D341Med (cell line): Measurements from ENCODE around the gene IQSEC1.
A peak's percentile ranks its signal among the peaks of the same experiment; 100 is the strongest.

Source experiments
- DNase-seq: peaks from one replicate; pipeline ENCODE4 v3.0.0; 2012; ENCODE audit warnings: low spot score

The IQSEC1 gene

GRCh38 chr3:13106308-13107001 is 33.2 kb upstream of the IQSEC1 start:
- no peak for DNase-seq

DNA sequence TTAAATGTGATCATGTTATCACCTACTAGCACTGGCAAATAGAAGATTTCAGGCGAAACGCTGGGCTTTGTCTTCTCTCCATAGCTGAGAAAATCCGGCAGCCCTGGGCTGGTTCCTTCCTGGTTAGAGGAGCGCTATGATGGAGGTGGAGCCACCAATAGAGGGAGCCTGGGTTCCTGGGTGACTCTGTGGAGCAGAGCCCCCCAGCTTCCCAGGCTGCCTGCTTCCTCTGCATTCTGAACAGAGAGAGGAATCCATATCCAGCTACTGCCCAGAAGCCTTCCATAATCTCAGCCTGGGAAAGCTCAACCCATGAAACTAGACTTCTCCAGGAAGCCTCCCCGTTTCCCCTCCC is 32.6 kb upstream of the IQSEC1 start:
- peak; percentile 62 for DNase-seq

- no peak for DNase-seq
Measured at GRCh38 chr3:13105181-13105895, 32.1 kb upstream of the IQSEC1 start.

DNA sequence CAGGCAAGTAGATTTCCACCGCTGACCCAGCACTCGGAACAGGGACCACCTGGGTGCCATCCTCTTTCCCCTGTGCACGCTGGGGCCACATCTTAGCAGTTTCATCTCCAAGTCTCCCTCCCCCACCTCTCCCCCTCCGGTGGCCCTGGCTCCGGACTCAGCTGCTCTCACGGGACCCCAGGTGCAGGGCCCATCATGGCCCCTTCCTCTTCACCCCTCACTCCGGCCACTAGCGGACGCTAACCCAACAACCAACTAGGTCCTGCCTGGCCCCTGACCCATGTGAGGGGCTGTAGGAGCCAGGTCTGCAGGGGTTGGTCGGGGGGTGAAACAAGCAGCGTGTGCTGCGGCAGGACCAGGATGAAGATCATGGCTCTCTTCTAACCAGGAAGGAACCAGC is 31.3 kb upstream of the IQSEC1 start:
- DNase-seq: no peak

GRCh38 chr3:13103416-13104058 is 30.3 kb upstream of the IQSEC1 start:
- DNase-seq: no peak

GRCh38 chr3:13102386-13103345 is 29.4 kb upstream of the IQSEC1 start:
- DNase-seq: no peak

- no peak for DNase-seq
Measured at GRCh38 chr3:13099707-13100106, 26.5 kb upstream of the IQSEC1 start.

GRCh38 chr3:13098192-13098988 is 25.2 kb upstream of the IQSEC1 start:
- DNase-seq: no peak

DNA sequence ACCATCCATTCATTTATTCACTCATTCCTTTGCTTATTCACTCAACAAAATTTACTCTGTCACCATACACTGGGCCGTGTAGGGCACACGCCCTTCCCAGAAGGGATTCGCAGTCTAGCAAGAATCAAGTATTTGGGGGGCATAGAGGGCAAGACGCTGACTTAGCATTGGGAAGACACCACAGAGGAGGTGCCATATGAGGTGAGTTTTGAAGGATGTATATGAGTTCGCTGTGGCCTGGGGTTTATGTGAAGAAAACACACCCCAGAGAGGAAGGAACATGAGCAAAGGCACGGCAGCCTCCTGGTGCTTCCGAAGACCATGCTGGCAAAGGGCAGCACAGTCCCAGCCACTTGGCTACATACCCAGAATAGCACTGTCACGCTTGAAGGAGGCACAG is 23.1 kb upstream of the IQSEC1 start:
- no peak for DNase-seq

- peak; percentile 74 for DNase-seq
Measured at GRCh38 chr3:13095408-13095937, 22.2 kb upstream of the IQSEC1 start.

- no peak for DNase-seq
Measured at GRCh38 chr3:13093687-13094086, 20.5 kb upstream of the IQSEC1 start.

- no peak for DNase-seq
Measured at GRCh38 chr3:13092621-13093617, 19.7 kb upstream of the IQSEC1 start.

DNA sequence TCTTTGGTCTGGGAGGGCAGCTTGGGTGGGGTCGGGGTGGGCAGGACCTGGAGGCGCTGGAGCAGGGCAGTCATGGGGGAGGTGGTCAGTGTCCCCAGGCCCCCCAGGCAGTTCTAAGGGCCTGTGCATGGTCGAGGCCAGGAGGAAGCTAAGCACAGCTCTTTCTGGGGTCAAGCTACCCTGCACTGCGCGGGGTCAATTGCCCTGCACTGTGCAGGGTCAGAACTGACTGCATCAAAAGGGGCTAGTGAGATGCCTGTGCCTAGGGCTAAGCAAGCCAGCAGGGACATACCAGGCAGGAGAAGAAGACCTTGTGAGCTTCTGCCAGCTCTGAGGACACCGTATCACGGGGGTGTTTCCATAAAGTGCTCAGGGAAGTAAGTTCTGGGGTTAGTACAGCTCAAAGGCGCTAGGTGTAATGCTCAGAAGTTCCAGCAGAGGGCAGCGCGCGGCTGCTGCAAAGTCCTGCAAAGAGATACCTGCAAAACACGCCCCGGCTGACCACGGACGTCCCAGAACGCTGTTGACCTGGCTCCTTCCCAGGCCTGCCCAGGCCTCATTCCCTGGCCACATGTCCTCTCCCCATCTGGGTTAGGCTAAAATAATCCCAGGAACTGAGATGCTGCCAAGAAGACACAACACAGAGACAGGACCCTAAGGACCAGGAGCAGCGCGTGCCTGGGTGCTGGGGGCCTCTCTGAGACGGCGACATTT is 18.8 kb upstream of the IQSEC1 start:
- DNase-seq: peak; percentile 79

- DNase-seq: peak; percentile 71
Measured at GRCh38 chr3:13088028-13089006, 15.1 kb upstream of the IQSEC1 start.

DNA sequence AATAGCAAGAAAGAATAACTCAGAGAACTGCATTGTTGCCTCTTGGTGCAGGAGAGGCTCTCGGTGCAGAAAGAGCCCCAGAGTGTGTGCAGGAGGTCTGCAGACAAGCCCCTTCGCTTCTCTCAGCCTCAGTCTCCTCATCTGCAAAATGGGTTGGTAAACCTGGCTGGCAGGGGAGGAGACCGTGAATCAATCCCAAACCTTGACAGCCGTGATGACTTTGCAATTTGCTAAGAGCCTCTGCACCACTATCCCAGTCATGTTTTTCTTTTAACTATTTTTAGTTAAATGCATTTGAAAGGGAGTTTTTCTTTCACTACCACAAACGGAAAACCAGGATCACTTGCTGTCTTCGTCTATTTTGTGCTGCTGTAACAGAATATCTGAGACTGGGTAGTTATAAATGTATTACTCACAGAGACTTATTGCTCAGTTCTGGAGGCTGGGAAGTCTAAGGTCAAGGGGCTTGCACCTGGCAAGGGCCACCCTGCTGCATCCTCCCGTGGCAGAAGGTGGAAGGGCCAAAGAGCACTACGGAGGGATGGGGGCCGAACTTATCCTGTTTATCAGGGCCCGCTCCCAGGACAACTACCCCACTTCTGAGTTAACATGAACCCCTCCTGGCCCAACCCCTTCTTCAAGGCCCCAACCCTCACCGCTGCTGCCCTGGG is 14.2 kb upstream of the IQSEC1 start:
- DNase-seq: no peak

- no peak for DNase-seq
Measured at GRCh38 chr3:13086531-13086981, 13.3 kb upstream of the IQSEC1 start.

DNA sequence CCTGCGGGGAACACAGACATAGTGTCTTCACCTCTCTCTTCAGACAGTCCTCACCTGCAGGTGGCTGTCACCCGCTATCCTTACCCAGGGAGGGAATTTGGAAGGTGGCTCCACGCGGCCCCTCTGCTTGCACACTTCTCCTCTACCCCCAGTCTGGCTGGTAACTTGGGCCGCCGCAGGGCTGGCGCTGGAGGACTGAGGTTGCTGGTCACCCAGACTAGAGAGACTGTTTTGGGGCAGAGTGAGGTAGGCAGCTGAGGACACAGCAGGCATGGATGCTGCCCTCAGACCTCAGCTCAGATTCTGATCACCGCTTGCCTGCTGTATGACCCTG is 12.6 kb upstream of the IQSEC1 start:
- no peak for DNase-seq
